Gastrocnemius medialis (tissue), 4 donors: ENCODE results near the gene KHK.

Experiments
- POLR2A ChIP-seq, 2 donors: fragments of 450-650 bp; IDR thresholded peaks; one replicate each; pipeline ENCODE4 v1.6.1; 2017; ENCODE audit warnings: antibody characterized with exemption in 2 of 2, mild to moderate bottlenecking in 2 of 2, moderate library complexity in 2 of 2
- TF ChIP-seq, protein P1 (sequence below), 5 experiments: fragments of 450-650 bp in 3 of 5; fragments of 200-600 bp in 2 of 5; sonication (generic) in 2 of 5; IDR thresholded peaks in 4 of 5; conservative IDR thresholded peaks in 1 of 5; 1 replicate in 4 of 5; 2 replicates in 1 of 5; pipeline ENCODE4 v1.5.1; 2016 to 2019; ENCODE audit warnings: antibody characterized with exemption in 5 of 5, mild to moderate bottlenecking in 3 of 5, moderate library complexity in 3 of 5

DNA sequence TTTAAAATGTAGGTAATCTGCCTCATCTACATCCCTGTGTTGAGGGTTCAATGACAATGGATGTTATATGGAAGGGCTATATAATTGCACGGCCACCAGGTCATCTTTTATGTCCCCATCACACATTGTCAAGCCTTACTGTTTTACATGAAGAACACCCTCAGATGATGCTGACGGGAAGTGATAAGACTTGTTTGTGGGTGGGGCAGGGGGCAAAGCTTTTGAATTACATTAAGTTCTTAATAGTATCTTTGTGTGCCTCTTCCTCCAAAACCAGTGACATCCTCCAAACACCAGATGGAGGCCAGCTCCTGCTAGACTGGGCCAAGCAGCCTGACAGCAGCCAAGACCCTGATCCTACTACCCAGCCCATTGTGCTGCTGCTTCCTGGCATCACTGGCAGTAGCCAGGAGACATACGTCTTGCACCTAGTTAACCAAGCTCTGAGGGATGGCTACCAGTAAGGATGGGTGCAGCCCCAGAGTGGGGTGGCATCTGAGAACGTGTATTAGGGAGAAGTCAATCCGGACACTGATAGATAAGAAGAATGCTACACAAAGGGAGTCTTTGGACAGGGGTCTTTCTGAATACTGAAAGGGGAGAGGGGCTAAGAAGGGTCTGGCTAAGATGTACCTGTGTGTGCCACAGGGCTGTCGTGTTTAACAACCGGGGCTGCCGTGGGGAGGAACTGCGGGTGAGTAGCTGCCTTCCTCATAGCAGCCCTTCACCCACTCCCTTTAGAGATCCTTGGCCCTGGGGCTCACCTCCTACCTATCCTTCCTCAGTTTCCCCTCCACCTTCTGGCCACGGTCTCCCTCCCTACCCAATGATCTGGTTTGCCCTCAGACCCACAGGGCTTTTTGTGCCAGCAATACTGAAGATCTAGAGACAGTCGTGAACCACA, 42.3 kb downstream of the KHK start:
- TF ChIP-seq, protein P1, sequence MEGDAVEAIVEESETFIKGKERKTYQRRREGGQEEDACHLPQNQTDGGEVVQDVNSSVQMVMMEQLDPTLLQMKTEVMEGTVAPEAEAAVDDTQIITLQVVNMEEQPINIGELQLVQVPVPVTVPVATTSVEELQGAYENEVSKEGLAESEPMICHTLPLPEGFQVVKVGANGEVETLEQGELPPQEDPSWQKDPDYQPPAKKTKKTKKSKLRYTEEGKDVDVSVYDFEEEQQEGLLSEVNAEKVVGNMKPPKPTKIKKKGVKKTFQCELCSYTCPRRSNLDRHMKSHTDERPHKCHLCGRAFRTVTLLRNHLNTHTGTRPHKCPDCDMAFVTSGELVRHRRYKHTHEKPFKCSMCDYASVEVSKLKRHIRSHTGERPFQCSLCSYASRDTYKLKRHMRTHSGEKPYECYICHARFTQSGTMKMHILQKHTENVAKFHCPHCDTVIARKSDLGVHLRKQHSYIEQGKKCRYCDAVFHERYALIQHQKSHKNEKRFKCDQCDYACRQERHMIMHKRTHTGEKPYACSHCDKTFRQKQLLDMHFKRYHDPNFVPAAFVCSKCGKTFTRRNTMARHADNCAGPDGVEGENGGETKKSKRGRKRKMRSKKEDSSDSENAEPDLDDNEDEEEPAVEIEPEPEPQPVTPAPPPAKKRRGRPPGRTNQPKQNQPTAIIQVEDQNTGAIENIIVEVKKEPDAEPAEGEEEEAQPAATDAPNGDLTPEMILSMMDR (IDR thresholded peaks at IDR 0.05 in 4 of 5, conservative IDR thresholded peaks at IDR 0.05 in 1 of 5): no peak
- no peak for TF ChIP-seq POLR2A (IDR thresholded peaks at IDR 0.05)
